Osteocyte (in vitro differentiated cells): ENCODE results near the gene PPP2R5C. TPM values are rescaled to one million over a fixed set of nuclear protein-coding genes. Genes with fewer than 3 reads are reported as not detected.

ENCODE experiments used
- DNase-seq: peaks from one replicate; pipeline ENCODE4 v3.0.0; 2021; ENCODE audit warnings: mixed read lengths; ENCODE audit not compliant: unreplicated experiment; ENCODE audit errors: extremely low spot score
- H3K27ac Mint-ChIP-seq: one replicate; pipeline ENCODE4 v1.8.0; 2021; ENCODE audit warnings: mild to moderate bottlenecking, mixed read lengths; ENCODE audit not compliant: unreplicated experiment
- H3K27me3 Mint-ChIP-seq: one replicate; pipeline ENCODE4 v1.8.0; 2021; ENCODE audit warnings: mixed read lengths; ENCODE audit not compliant: unreplicated experiment
- H3K36me3 Mint-ChIP-seq: one replicate; pipeline ENCODE4 v1.8.0; 2021; ENCODE audit warnings: mixed read lengths; ENCODE audit not compliant: unreplicated experiment
- H3K4me1 Mint-ChIP-seq: one replicate; pipeline ENCODE4 v1.8.0; 2021; ENCODE audit warnings: mixed read lengths; ENCODE audit not compliant: unreplicated experiment
- H3K4me3 Mint-ChIP-seq: one replicate; pipeline ENCODE4 v1.8.0; 2021; ENCODE audit warnings: mild to moderate bottlenecking, moderate library complexity, mixed read lengths; ENCODE audit not compliant: unreplicated experiment
- H3K9me3 Mint-ChIP-seq: one replicate; pipeline ENCODE4 v1.8.0; 2021; ENCODE audit warnings: mixed read lengths; ENCODE audit not compliant: unreplicated experiment
- total RNA-seq: library from RNA; stranded (reverse); gene quantifications from 2 replicates; pipeline ENCODE4 v1.2.1, GENCODE V29; 2021
- TF ChIP-seq, protein P1 (sequence below): fragments of 200-600 bp; sonication (generic); IDR thresholded peaks from 2 replicates; pipeline ENCODE4 v1.5.0; 2021; ENCODE audit warnings: antibody characterized with exemption, mild to moderate bottlenecking, moderate library complexity

The PPP2R5C gene
- total RNA-seq, 1 donor from 2014 or later, result 116 TPM

DNA sequence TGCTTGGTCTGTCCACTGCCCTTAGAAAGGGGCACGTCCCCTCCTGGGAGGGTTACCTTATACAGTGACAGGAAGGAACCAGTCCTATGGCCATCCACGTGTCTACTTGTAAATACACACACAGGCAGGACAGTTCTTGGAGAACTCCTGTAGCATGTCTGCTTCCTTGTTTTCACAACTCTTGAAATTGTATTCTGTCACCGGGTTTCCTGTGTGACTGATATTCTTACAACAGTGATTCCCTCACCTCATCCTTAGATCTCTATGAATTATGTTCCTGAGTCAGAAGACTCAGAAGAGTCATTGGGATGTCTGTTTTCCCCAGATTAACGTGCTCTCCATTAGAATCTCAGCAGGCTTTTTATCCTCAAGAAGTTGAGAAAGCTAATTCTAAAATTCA, 158.8 kb downstream of the PPP2R5C start:
- Mint-ChIP-seq H3K36me3 (peaks cover 20% of the 10 kb centered on the region), H3K9me3 (no peaks in the 10 kb centered on the region), H3K27me3 (no peaks in the 10 kb centered on the region), H3K4me3 (no peak overlapping the region), H3K27ac (no peak overlapping the region), H3K4me1 (peaks cover 27% of the 10 kb centered on the region)
- TF ChIP-seq, protein P1, sequence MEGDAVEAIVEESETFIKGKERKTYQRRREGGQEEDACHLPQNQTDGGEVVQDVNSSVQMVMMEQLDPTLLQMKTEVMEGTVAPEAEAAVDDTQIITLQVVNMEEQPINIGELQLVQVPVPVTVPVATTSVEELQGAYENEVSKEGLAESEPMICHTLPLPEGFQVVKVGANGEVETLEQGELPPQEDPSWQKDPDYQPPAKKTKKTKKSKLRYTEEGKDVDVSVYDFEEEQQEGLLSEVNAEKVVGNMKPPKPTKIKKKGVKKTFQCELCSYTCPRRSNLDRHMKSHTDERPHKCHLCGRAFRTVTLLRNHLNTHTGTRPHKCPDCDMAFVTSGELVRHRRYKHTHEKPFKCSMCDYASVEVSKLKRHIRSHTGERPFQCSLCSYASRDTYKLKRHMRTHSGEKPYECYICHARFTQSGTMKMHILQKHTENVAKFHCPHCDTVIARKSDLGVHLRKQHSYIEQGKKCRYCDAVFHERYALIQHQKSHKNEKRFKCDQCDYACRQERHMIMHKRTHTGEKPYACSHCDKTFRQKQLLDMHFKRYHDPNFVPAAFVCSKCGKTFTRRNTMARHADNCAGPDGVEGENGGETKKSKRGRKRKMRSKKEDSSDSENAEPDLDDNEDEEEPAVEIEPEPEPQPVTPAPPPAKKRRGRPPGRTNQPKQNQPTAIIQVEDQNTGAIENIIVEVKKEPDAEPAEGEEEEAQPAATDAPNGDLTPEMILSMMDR, result no peak
- DNase-seq, result no peak

GRCh38 chr14:101922866-101923265, 161.4 kb downstream of the PPP2R5C start:
- TF ChIP-seq, protein P1, result no peak

DNA sequence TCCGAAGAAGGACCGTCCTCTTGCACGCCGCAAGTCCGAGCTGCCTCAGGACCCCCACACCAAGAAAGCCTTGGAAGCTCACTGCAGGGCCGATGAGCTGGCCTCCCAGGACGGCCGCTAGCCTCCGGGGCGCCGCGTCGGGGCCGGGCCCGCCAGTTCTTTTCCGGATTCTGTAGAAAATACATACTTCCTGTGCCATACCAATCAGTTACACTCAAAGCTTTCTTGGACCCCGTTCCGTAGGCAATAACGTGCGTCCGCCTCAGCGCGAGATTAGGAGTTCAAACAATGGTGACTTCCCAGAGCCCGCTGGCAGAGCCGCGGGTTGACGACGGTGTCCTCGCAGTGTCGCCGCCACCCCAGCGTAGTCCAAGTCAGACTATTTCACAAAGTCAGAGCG, 163.6 kb downstream of the PPP2R5C start:
- Mint-ChIP-seq H3K9me3 (no peaks in the 10 kb centered on the region), H3K27me3 (no peaks in the 10 kb centered on the region), H3K4me3 (no peak overlapping the region), H3K4me1 (no peaks in the 10 kb centered on the region), H3K27ac (no peak overlapping the region), H3K36me3 (peaks cover 17% of the 10 kb centered on the region)
- no peak for DNase-seq
- TF ChIP-seq, protein P1, result no peak

More at GRCh38 chr14:101922866-101923265, 161.4 kb downstream of the PPP2R5C start:
- Mint-ChIP-seq H3K36me3 (peaks cover 20% of the 10 kb centered on the region), H3K27me3 (no peaks in the 10 kb centered on the region), H3K27ac (peak overlapping the region; percentile 45), H3K4me1 (peaks cover 11% of the 10 kb centered on the region), H3K4me3 (no peak overlapping the region), H3K9me3 (no peaks in the 10 kb centered on the region)
- DNase-seq, result no peak

- no peak overlapping the region for H3K4me3 Mint-ChIP-seq
- H3K9me3 Mint-ChIP-seq, result no peaks in the 10 kb centered on the region
- no peak overlapping the region for H3K27ac Mint-ChIP-seq
- no peak for DNase-seq
- H3K36me3 Mint-ChIP-seq, result peaks cover 17% of the 10 kb centered on the region
- TF ChIP-seq, protein P1, result no peak
- no peaks in the 10 kb centered on the region for H3K4me1 Mint-ChIP-seq
- no peaks in the 10 kb centered on the region for H3K27me3 Mint-ChIP-seq
Measured at GRCh38 chr14:101926085-101926484, 164.6 kb downstream of the PPP2R5C start.

DNA sequence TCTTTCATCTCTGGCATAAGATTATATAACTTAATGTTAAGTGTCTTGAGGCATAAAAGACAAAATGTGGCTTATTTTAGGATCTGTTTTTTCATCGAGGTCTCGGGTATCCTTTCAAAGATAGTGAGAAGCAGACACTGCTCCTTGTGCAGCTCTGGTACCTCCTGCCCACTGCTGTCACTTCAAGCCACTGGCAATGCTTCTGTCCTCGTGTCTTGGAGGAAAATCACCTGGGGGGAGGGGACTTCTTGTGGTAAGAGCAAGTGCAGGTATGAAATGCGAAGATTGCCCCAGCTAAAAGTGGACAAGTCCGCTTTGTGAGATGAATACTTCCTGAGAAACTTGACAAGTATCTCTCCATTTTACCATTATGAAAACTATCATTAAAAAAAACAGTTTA, 165.1 kb downstream of the PPP2R5C start:
- Mint-ChIP-seq H3K36me3 (peaks cover 15% of the 10 kb centered on the region), H3K9me3 (no peaks in the 10 kb centered on the region), H3K27ac (no peak overlapping the region), H3K4me1 (no peaks in the 10 kb centered on the region), H3K27me3 (no peaks in the 10 kb centered on the region), H3K4me3 (no peak overlapping the region)
- TF ChIP-seq, protein P1, result no peak
- no peak for DNase-seq
